NOMO-1 (cell line): ENCODE data around the gene AGAP1.

Source experiments
- DNase-seq, 2 experiments: peaks; one replicate each; lab custom pipeline; 2025; ENCODE audit not compliant: unreplicated experiment in 2 of 2; lab: John Stamatoyannopoulos, UW

AGAP1 gene

GRCh38 chr2:235702186-235702585 is 208.3 kb downstream of the AGAP1 start:
- DNase-seq: no peak

- DNase-seq: no peak
Observed at GRCh38 chr2:235703711-235704295, 210.0 kb downstream of the AGAP1 start.

- no peak for DNase-seq
Observed at GRCh38 chr2:235705296-235705695, 211.5 kb downstream of the AGAP1 start.

GRCh38 chr2:235706506-235706905 is 212.7 kb downstream of the AGAP1 start:
- DNase-seq: no peak

- DNase-seq: no peak
Observed at GRCh38 chr2:235707411-235708096, 213.7 kb downstream of the AGAP1 start.

- no peak for DNase-seq
Observed at GRCh38 chr2:235709124-235709813, 215.4 kb downstream of the AGAP1 start.

GRCh38 chr2:235709969-235710879 is 216.4 kb downstream of the AGAP1 start:
- DNase-seq: no peak

GRCh38 chr2:235710933-235711332 is 217.1 kb downstream of the AGAP1 start:
- no peak for DNase-seq

GRCh38 chr2:235711527-235711926 is 217.7 kb downstream of the AGAP1 start:
- DNase-seq: no peak

- DNase-seq: no peak
Observed at GRCh38 chr2:235712176-235712575, 218.3 kb downstream of the AGAP1 start.

- DNase-seq: no peak
Observed at GRCh38 chr2:235713189-235713588, 219.3 kb downstream of the AGAP1 start.

- no peak for DNase-seq
Observed at GRCh38 chr2:235715601-235716000, 221.8 kb downstream of the AGAP1 start.

- DNase-seq: no peak
Observed at GRCh38 chr2:235716875-235717496, 223.1 kb downstream of the AGAP1 start.

- no peak for DNase-seq
Observed at GRCh38 chr2:235719146-235719942, 225.5 kb downstream of the AGAP1 start.

GRCh38 chr2:235721625-235722024 is 227.8 kb downstream of the AGAP1 start:
- DNase-seq: no peak

GRCh38 chr2:235722869-235723268 is 229.0 kb downstream of the AGAP1 start:
- no peak for DNase-seq

- no peak for DNase-seq
Observed at GRCh38 chr2:235723371-235723770, 229.5 kb downstream of the AGAP1 start.

GRCh38 chr2:235723811-235724465 is 230.1 kb downstream of the AGAP1 start:
- DNase-seq: no peak

- DNase-seq: no peak
Observed at GRCh38 chr2:235725016-235725489, 231.2 kb downstream of the AGAP1 start.
